ENCODE results near the gene NHLH1.

DNA sequence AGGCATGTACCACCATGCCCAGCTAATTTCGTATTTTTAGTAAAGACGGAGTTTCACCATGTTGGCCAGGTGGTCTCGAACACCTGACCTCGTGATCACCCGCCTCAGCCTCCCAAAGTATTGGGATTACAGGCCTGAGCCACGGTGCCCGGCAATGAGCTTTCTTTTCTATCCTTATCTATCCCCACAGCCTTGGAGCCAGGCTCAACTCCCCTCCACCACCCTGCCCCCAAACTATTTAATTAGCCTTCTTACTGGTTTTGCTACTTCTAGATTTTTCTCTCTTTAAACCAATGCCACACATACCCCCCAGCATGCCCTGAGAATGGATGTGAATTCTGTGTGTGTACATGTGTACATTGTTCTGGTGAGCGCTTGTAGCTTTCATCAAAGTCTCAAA, 27.8 kb downstream of the NHLH1 start:
- TF ChIP-seq, protein P1, sequence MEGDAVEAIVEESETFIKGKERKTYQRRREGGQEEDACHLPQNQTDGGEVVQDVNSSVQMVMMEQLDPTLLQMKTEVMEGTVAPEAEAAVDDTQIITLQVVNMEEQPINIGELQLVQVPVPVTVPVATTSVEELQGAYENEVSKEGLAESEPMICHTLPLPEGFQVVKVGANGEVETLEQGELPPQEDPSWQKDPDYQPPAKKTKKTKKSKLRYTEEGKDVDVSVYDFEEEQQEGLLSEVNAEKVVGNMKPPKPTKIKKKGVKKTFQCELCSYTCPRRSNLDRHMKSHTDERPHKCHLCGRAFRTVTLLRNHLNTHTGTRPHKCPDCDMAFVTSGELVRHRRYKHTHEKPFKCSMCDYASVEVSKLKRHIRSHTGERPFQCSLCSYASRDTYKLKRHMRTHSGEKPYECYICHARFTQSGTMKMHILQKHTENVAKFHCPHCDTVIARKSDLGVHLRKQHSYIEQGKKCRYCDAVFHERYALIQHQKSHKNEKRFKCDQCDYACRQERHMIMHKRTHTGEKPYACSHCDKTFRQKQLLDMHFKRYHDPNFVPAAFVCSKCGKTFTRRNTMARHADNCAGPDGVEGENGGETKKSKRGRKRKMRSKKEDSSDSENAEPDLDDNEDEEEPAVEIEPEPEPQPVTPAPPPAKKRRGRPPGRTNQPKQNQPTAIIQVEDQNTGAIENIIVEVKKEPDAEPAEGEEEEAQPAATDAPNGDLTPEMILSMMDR (IDR thresholded peaks at IDR 0.05; ENCODE audit: low read depth, low read length) = no peak
- no peak for TF ChIP-seq POLR2A (IDR thresholded peaks at IDR 0.05; ENCODE audit: extremely low read depth, insufficient read length)
